ENCODE measurements around the gene LRRC59.

- no peak for TF ChIP-seq CTCF (IDR thresholded peaks at IDR 0.05)
- TF ChIP-seq POLR2A (IDR thresholded peaks at IDR 0.05), result no peak
Measured at GRCh38 chr17:50354198-50354597, 43.1 kb downstream of the LRRC59 start.
